Karpas-422 (cell line): ENCODE measurements around the gene PLCXD3. TPM values are rescaled to one million over a fixed set of nuclear protein-coding genes. Genes with fewer than 3 reads are reported as not detected.
"Not testable (repeated sequence)": the region's sequence is repeated elsewhere in the genome, so short reads cannot be mapped to it uniquely, and the experiment has no call there.

Source experiments
- DNase-seq: peaks from one replicate; pipeline ENCODE4 v3.0.0-alpha.2; 2015
- H2AFZ ChIP-seq: fragments of 200-600 bp; sonication (generic); 2 replicates; pipeline ENCODE4 v1.6.1; 2014; ENCODE audit warnings: antibody characterized with exemption, low read length, mixed read lengths
- H3K27ac ChIP-seq: fragments of 200-600 bp; sonication (generic); 2 replicates; pipeline ENCODE4 v1.5.1; 2014; ENCODE audit warnings: mild to moderate bottlenecking, low read length, moderate library complexity
- H3K27me3 ChIP-seq: fragments of 200-600 bp; sonication (generic); 2 replicates; pipeline ENCODE4 v1.6.1; 2014; ENCODE audit warnings: low read length, mixed read lengths
- H3K36me3 ChIP-seq: fragments of 200-600 bp; sonication (generic); 2 replicates; pipeline ENCODE4 v1.6.1; 2014; ENCODE audit warnings: low read length, mixed read lengths; ENCODE audit not compliant: insufficient read depth
- H3K4me1 ChIP-seq: fragments of 200-600 bp; sonication (generic); 2 replicates; pipeline ENCODE4 v1.6.1; 2014; ENCODE audit warnings: mild to moderate bottlenecking, low read length, mixed read lengths
- H3K4me2 ChIP-seq: fragments of 200-600 bp; sonication (generic); 2 replicates; pipeline ENCODE4 v1.6.1; 2014; ENCODE audit warnings: low read length, low read depth, mild to moderate bottlenecking; ENCODE audit not compliant: poor library complexity, severe bottlenecking
- H3K4me3 ChIP-seq: fragments of 200-600 bp; sonication (generic); 2 replicates; pipeline ENCODE4 v1.5.1; 2014; ENCODE audit warnings: mild to moderate bottlenecking, antibody characterized with exemption, low read length, mixed read lengths
- H3K79me2 ChIP-seq: fragments of 200-600 bp; sonication (generic); 2 replicates; pipeline ENCODE4 v1.6.1; 2014; ENCODE audit warnings: mild to moderate bottlenecking, low read length, mixed read lengths
- H3K9ac ChIP-seq: fragments of 200-600 bp; sonication (generic); 2 replicates; pipeline ENCODE4 v1.6.0; 2014; ENCODE audit warnings: low read length
- H3K9me2 ChIP-seq: fragments of 200-600 bp; sonication (generic), shearing (Covaris generic); replicated peaks from 2 replicates; pipeline ENCODE4 v1.6.0; 2014; ENCODE audit warnings: mild to moderate bottlenecking, low read length, moderate library complexity; ENCODE audit not compliant: insufficient read depth
- H3K9me3 ChIP-seq: fragments of 300-700, 200-600 bp; sonication (generic); 2 replicates; pipeline ENCODE4 v1.6.1; 2014; ENCODE audit warnings: low read length, mixed read lengths
- H4K20me1 ChIP-seq: fragments of 200-600 bp; sonication (generic); 2 replicates; pipeline ENCODE4 v1.6.1; 2014; ENCODE audit warnings: mild to moderate bottlenecking, antibody characterized with exemption, low read length, low read depth; ENCODE audit not compliant: insufficient read depth
- total RNA-seq: library from RNA; depleted of rRNA; stranded (reverse); fragments of >200 nt; shearing (Covaris generic); gene quantifications from 2 replicates; pipeline ENCODE4 v1.2.3, GENCODE V29; 2014; ENCODE audit warnings: low replicate concordance

PLCXD3 gene
- total RNA-seq, 1 experiment from 2014 or later, result not detected

GRCh38 chr5:41508696-41509398 lies 1.6 kb downstream of the PLCXD3 start:
- no peaks in the 10 kb centered on the region for H3K9me3 ChIP-seq
- no peaks in the 10 kb centered on the region for H3K4me1 ChIP-seq
- H3K4me3 ChIP-seq, result no peak overlapping the region
- no peaks in the 10 kb centered on the region for H3K9me2 ChIP-seq
- DNase-seq, result no peak
- H3K27me3 ChIP-seq, result no peaks in the 10 kb centered on the region
- no peak overlapping the region for H3K27ac ChIP-seq
- no peak overlapping the region for H3K4me2 ChIP-seq
- no peaks in the 10 kb centered on the region for H3K79me2 ChIP-seq
- H3K9ac ChIP-seq, result no peak overlapping the region
- H2AFZ ChIP-seq, result no peak overlapping the region
- no peaks in the 10 kb centered on the region for H3K36me3 ChIP-seq
- H4K20me1 ChIP-seq, result no peaks in the 10 kb centered on the region

DNA sequence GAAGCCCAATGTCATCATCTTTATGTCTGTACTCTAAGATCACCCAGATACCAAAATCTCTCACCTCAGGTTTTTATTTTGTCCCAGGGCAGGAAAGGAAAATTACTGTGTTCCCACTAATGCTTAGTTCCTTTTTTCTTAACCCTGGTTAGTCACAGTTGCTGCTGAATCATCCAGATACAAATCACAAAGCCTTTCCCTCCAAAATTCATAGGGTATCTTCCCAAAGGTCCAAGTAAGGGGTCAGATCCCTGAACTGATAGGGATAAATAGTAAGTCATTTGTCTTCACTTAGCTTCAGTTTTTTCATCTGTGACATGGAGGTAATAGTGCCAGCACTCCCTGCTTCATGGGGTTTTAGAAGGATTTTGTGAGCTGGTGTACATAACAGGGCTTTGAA lies 2.2 kb downstream of the PLCXD3 start:
- H3K4me3 ChIP-seq, result no peak overlapping the region
- no peaks in the 10 kb centered on the region for H3K79me2 ChIP-seq
- no peaks in the 10 kb centered on the region for H3K9me3 ChIP-seq
- DNase-seq, result no peak
- H3K36me3 ChIP-seq, result no peaks in the 10 kb centered on the region
- no peak overlapping the region for H3K4me2 ChIP-seq
- no peak overlapping the region for H3K9ac ChIP-seq
- no peak overlapping the region for H2AFZ ChIP-seq
- no peaks in the 10 kb centered on the region for H4K20me1 ChIP-seq
- no peaks in the 10 kb centered on the region for H3K9me2 ChIP-seq
- no peaks in the 10 kb centered on the region for H3K4me1 ChIP-seq
- no peaks in the 10 kb centered on the region for H3K27me3 ChIP-seq
- no peak overlapping the region for H3K27ac ChIP-seq

DNA sequence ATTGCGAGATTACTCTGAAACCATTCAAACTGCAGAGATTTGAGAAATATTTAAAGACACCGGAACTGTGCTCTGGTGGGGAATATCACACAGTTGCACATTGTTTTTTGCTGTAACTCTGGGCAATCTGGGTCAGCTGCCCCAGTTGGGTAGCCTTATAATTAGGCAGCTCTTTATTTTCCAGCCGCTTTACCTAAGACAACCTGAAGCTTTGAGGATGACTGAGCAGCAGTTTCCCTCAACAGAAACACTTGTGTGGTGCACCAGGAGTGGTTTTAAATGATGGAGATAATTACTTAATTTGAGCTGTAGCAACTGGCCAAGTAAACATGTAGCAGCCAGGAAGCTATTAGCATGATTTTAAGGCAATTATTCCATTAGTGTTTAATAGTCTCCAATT lies 2.9 kb downstream of the PLCXD3 start:
- no peaks in the 10 kb centered on the region for H3K4me1 ChIP-seq
- H3K27ac ChIP-seq, result no peak overlapping the region
- H3K4me3 ChIP-seq, result no peak overlapping the region
- no peak overlapping the region for H3K9ac ChIP-seq
- H2AFZ ChIP-seq, result no peak overlapping the region
- H3K4me2 ChIP-seq, result no peak overlapping the region
- no peaks in the 10 kb centered on the region for H3K36me3 ChIP-seq
- H4K20me1 ChIP-seq, result no peaks in the 10 kb centered on the region
- no peak for DNase-seq
- H3K9me2 ChIP-seq, result no peaks in the 10 kb centered on the region
- H3K79me2 ChIP-seq, result no peaks in the 10 kb centered on the region
- no peaks in the 10 kb centered on the region for H3K9me3 ChIP-seq
- no peaks in the 10 kb centered on the region for H3K27me3 ChIP-seq

DNA sequence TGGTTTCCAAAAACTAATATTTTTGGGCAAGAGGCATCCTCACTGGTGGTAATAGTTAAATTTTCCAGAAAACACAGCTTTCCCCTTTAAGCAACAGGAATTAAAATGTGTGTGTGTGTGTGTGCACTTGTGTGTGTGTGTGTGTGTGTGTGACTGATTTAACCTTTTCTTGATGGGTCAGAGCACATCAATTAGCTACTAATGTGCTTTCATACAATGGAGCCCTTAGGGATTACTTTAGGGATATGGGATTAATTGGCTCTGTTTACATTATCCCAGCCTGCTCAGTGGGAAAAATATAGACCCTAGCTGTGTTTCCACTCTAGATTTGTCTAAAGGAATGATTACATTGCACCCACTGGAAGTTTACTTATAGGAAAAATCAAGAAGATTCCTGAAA lies 6.5 kb downstream of the PLCXD3 start:
- Histone ChIP-seq H3K27ac (no peak overlapping the region), H3K36me3 (no peaks in the 10 kb centered on the region), H3K4me1 (no peaks in the 10 kb centered on the region), H3K9ac (no peak overlapping the region), H3K79me2 (no peaks in the 10 kb centered on the region), H3K4me3 (no peak overlapping the region), H3K9me2 (no peaks in the 10 kb centered on the region), H2AFZ (no peak overlapping the region), H4K20me1 (no peaks in the 10 kb centered on the region), H3K4me2 (no peak overlapping the region), H3K27me3 (no peaks in the 10 kb centered on the region), H3K9me3 (no peaks in the 10 kb centered on the region)
- no peak for DNase-seq

- Histone ChIP-seq H2AFZ (no peak overlapping the region), H3K4me3 (no peak overlapping the region), H3K4me1 (no peaks in the 10 kb centered on the region), H3K9ac (no peak overlapping the region), H4K20me1 (no peaks in the 10 kb centered on the region), H3K9me2 (no peaks in the 10 kb centered on the region), H3K27ac (no peak overlapping the region), H3K9me3 (no peaks in the 10 kb centered on the region), H3K27me3 (no peaks in the 10 kb centered on the region), H3K36me3 (no peaks in the 10 kb centered on the region), H3K4me2 (no peak overlapping the region), H3K79me2 (no peaks in the 10 kb centered on the region)
- no peak for DNase-seq
Observed at GRCh38 chr5:41503310-41503709, 7.1 kb downstream of the PLCXD3 start.

DNA sequence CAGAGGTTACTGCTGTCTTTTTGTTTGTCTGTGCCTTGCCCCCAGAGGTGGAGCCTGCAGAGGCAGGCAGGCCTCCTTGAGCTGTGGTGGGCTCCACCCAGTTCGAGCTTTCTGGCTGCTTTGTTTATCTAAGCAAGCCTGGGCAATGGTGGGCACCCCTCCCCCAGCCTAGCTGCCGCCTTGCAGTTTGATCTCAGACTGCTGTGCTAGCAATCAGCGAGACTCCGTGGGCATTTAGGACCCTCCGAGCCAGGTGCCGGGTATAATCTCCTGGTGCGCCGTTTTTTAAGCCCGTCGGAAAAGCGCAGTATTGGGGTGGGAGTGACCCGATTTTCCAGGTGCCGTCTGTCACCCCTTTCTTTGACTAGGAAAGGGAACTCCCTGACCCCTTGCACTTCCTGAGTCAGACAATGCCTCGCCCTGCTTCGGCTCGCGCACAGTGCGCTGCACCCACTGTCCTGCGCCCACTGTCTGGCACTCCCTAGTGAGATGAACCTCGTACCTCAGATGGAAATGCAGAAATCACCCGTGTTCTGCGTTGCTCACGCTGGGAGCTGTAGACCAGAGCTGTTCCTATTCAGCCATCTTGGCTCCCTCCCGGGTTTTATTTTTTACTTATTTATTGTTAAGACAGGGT lies 16.8 kb downstream of the PLCXD3 start:
- not testable (repeated sequence) for DNase-seq, H3K4me3 ChIP-seq, H3K79me2 ChIP-seq, H3K4me1 ChIP-seq, H3K9me3 ChIP-seq, H3K4me2 ChIP-seq, H3K27ac ChIP-seq, H3K9ac ChIP-seq, H4K20me1 ChIP-seq, H3K27me3 ChIP-seq, H3K36me3 ChIP-seq, H3K9me2 ChIP-seq, H2AFZ ChIP-seq

- Histone ChIP-seq H4K20me1 (no peaks in the 10 kb centered on the region), H3K27me3 (no peaks in the 10 kb centered on the region), H3K9me2 (no peaks in the 10 kb centered on the region), H3K9me3 (no peaks in the 10 kb centered on the region), H3K36me3 (no peaks in the 10 kb centered on the region), H3K4me3 (no peak overlapping the region), H3K27ac (no peak overlapping the region), H3K79me2 (no peaks in the 10 kb centered on the region), H2AFZ (no peak overlapping the region), H3K9ac (no peak overlapping the region), H3K4me1 (no peaks in the 10 kb centered on the region), H3K4me2 (no peak overlapping the region)
- DNase-seq, result no peak
Observed at GRCh38 chr5:41485533-41485932, 24.9 kb downstream of the PLCXD3 start.

DNA sequence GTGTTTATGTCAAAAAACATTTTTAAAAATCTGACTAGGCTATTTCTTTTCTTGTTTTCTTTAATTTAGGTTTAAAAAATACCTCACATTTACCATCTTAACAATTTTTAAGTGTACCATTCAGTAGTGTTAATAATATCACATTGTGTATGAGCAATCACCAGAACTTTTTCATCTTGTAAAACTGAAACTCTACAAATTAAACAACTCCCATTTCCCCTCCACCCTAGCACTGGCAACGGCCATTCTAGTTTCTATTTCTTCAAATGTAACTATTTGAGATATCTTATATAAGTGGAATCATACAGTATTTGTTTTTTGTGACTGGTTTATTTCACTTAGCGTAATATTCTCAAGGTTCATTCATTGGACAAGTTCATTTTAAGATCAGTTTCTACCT lies 27.7 kb downstream of the PLCXD3 start:
- no peak overlapping the region for H3K27ac ChIP-seq

More for the DNA sequence above, 27.7 kb downstream of the PLCXD3 start:
- Histone ChIP-seq H4K20me1 (no peaks in the 10 kb centered on the region), H3K79me2 (no peaks in the 10 kb centered on the region), H3K4me2 (no peak overlapping the region), H3K9me2 (no peaks in the 10 kb centered on the region), H3K9ac (no peak overlapping the region), H3K27me3 (no peaks in the 10 kb centered on the region), H3K36me3 (no peaks in the 10 kb centered on the region), H2AFZ (no peak overlapping the region), H3K4me3 (no peak overlapping the region), H3K4me1 (no peaks in the 10 kb centered on the region), H3K9me3 (no peaks in the 10 kb centered on the region)
- DNase-seq, result no peak
